Mucosa of descending colon (tissue), 3 donors: ENCODE results near the gene IPO9. TPM values are rescaled to one million over a fixed set of nuclear protein-coding genes. Genes with fewer than 3 reads are reported as not detected.
"Not testable (repeated sequence)": the region's sequence is repeated elsewhere in the genome, so short reads cannot be mapped to it uniquely, and the experiment has no call there.

Source experiments
- ATAC-seq: fragments of 200-7000 bp; cut with Tn5 transposase; one replicate; pipeline ENCODE4 v1.9.1; 2020; ENCODE audit warnings: mild to moderate bottlenecking, moderate library complexity
- DNase-seq, 3 donors: peaks; one replicate each; pipeline ENCODE4 v3.0.0-alpha.2; 2020
- H3K36me3 ChIP-seq: fragments of 200-600 bp; one replicate; pipeline ENCODE4 v1.8.0; 2021; ENCODE audit warnings: low read depth, mild to moderate bottlenecking
- H3K4me1 ChIP-seq: fragments of 200-600 bp; one replicate; pipeline ENCODE4 v1.8.0; 2021; ENCODE audit warnings: low read depth, mild to moderate bottlenecking
- H3K4me3 ChIP-seq: fragments of 200-600 bp; one replicate; pipeline ENCODE4 v1.8.0; 2021; ENCODE audit warnings: mild to moderate bottlenecking
- H3K9me3 ChIP-seq: fragments of 200-600 bp; one replicate; pipeline ENCODE4 v1.8.0; 2021; ENCODE audit warnings: mild to moderate bottlenecking
- intact Hi-C, 2 donors: fragments of 100-400 bp; cut with DNase I in 1 of 2; cut with micrococcal nuclease in 1 of 2; formaldehyde crosslinking; loops; one replicate each; pipeline versions ENCODE4 v1.11.0 to v1.11.1; 2022; cut with DNase I, micrococcal nuclease
- total RNA-seq, 3 donors: library from RNA; stranded (reverse); fragmentation: NEBNext Ultra II Directional in 2 of 3; extraction: Animal tissue kit (Norgen Biotek cat#: 25700) in 2 of 3; gene quantifications; one replicate each; pipeline versions ENCODE4 v1.2.1 to v1.2.4, GENCODE V29; 2021 to 2023
- TF ChIP-seq, protein P1 (sequence below): fragments of 200-600 bp; IDR thresholded peaks from one replicate; pipeline ENCODE4 v1.8.0; 2022; ENCODE audit warnings: antibody characterized with exemption, mild to moderate bottlenecking
- donor health status: DM: no; HTN: no; CAD: no; lungs with moderate emphysema.
- donor health status: DM: no; HTN: no; CAD: no.
- donor health status: DM: no; HTN: yes; CAD: no.

The IPO9 gene
- total RNA-seq, 3 donors from 2014 or later: 25.9 to 33.9 (median 28.4) TPM

DNA sequence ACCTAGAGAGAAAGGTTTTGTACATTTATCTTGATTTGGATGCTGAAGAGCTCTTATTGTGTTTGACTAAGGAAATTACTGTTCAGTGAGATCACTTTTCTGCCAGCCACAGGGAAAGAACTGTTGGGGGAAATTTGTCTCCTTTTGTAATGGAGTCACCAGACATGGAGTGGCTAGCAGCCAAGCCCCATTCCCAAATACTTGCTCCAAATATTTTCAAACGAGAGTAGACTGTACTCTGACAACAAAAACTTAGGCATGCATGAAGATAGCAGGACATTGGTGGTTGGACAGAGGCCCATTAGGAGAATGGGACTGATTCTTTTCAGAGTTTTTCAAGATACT, 21.1 kb downstream of the IPO9 start:
- TF ChIP-seq, protein P1, sequence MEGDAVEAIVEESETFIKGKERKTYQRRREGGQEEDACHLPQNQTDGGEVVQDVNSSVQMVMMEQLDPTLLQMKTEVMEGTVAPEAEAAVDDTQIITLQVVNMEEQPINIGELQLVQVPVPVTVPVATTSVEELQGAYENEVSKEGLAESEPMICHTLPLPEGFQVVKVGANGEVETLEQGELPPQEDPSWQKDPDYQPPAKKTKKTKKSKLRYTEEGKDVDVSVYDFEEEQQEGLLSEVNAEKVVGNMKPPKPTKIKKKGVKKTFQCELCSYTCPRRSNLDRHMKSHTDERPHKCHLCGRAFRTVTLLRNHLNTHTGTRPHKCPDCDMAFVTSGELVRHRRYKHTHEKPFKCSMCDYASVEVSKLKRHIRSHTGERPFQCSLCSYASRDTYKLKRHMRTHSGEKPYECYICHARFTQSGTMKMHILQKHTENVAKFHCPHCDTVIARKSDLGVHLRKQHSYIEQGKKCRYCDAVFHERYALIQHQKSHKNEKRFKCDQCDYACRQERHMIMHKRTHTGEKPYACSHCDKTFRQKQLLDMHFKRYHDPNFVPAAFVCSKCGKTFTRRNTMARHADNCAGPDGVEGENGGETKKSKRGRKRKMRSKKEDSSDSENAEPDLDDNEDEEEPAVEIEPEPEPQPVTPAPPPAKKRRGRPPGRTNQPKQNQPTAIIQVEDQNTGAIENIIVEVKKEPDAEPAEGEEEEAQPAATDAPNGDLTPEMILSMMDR: no peak
- Histone ChIP-seq H3K4me1 (no peaks in the 10 kb centered on the region), H3K9me3 (no peaks in the 10 kb centered on the region), H3K36me3 (peaks cover 6% of the 10 kb centered on the region), H3K4me3 (no peak overlapping the region)
- intact Hi-C loops: no loop called here
- ATAC-seq: no peak
- DNase-seq: no peak

DNA sequence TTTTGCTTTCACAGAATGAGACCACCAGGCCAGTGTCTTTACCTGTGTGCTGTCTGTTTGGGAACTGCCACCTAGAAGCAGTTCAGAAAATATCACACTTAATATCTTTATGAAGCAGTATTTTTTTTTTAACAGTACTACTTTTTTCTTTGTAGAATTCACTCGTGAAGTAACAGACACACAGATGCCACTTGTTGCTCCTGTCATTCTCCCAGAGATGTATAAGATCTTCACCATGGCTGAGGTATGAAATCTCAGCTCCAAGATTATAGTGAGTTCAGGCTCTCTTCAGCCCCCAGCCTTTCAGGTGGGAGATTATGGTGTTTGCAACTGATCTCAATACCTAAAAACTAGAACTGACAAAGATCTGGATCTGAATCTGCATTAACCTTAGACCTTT, 23.0 kb downstream of the IPO9 start:
- ATAC-seq (no peak), DNase-seq (no peak)
- TF ChIP-seq, protein P1: no peak
- no peaks in the 10 kb centered on the region for H3K4me1 ChIP-seq
- no peak overlapping the region for H3K4me3 ChIP-seq
- H3K36me3 ChIP-seq: peaks cover 6% of the 10 kb centered on the region
- intact Hi-C loops: no loop called here
- H3K9me3 ChIP-seq: no peaks in the 10 kb centered on the region

DNA sequence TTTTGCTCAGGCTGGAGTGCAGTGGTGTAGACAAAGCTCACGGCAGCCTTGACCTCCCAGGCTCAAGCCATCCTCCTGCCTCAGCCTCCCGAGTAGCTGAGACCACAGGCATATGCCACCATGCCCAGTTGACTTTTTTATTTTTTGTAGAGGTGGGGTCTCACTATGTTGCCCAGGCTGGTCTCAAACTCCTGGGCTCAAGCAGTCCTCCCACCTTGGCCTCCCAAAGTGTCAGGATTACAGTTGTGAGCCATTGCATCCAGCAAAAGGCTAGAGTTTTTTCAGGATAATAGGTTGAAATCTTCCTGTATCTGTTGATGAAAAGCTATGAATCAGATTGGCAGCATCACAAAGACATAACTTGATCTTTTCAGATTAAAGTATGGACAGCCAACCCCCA, 27.8 kb downstream of the IPO9 start:
- H3K36me3 ChIP-seq, H3K9me3 ChIP-seq, H3K4me3 ChIP-seq: not testable (repeated sequence)

DNA sequence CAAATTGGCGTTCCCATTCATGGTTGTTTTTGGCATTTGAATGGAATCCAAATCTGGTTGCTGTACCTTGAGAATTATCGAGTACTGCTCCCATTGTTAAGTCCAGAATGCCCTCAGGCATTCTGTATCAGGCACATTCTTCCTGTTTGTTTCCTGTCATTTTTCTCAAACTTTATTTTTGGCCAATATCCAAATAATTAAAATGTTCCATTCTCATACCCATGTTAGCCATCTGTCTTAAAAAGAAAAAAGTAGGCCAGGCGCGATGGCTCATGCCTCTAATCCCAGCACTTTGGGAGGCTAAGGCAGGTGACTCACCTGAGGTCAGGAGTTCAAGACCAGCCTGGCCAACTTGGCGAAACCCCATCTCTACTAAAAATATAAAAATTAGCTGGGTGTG, 30.5 kb downstream of the IPO9 start:
- no peak for ATAC-seq
- no peak for DNase-seq
- no peak overlapping the region for H3K4me3 ChIP-seq
- H3K4me1 ChIP-seq: no peaks in the 10 kb centered on the region
- no peaks in the 10 kb centered on the region for H3K9me3 ChIP-seq
- TF ChIP-seq, protein P1: no peak
- intact Hi-C loops: no loop called here
- H3K36me3 ChIP-seq: no peaks in the 10 kb centered on the region

More for the DNA sequence above, 27.8 kb downstream of the IPO9 start:
- DNase-seq, ATAC-seq, intact Hi-C loops, H3K4me1 ChIP-seq: not testable (repeated sequence)

DNA sequence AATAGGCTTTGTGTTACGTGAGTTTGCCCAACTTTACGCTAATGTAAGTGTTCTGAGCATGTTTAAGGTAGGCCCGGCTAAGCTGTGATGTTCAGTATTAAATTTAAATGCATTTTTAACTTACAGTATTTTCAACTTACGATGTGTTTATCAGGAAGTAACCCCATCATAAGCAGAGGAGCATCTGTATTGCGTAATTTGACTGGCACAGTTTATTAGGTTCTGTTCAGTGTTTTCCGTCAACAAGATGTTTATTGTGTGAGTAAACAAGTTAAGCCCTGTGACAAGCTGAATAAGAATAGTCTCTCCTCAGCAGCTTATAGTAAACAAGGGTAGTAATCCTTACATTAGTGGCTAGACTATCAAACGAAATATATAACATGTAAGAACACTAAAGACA, 32.5 kb downstream of the IPO9 start:
- no peaks in the 10 kb centered on the region for H3K36me3 ChIP-seq
- H3K4me3 ChIP-seq: no peak overlapping the region
- DNase-seq (no peak), ATAC-seq (no peak)
- TF ChIP-seq, protein P1: no peak
- intact Hi-C loops: no loop called here
- H3K4me1 ChIP-seq: no peaks in the 10 kb centered on the region
- no peaks in the 10 kb centered on the region for H3K9me3 ChIP-seq

DNA sequence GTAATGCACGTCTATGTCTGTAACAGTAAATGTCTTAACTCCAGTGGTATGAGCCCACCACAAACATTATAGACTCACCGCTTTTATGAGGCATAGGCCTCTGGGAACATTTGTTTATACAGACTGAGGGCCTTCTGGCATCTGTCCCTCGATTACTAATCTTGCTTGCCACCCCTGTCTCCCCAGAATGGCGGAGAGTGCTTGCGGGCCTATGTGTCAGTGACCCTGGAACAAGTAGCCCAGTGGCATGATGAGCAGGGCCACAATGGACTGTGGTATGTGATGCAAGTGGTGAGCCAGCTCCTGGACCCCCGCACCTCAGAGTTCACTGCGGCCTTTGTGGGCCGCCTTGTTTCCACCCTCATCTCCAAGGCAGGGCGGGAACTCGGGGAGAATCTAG, 41.4 kb downstream of the IPO9 start:
- Histone ChIP-seq H3K4me1 (no peaks in the 10 kb centered on the region), H3K36me3 (peaks cover 10% of the 10 kb centered on the region), H3K9me3 (no peaks in the 10 kb centered on the region), H3K4me3 (no peak overlapping the region)
- intact Hi-C loops: no loop called here
- TF ChIP-seq, protein P1: no peak
- DNase-seq (no peak), ATAC-seq (no peak)
